Measurements from ENCODE around the gene LRMDA. TPM values are rescaled to one million over a fixed set of nuclear protein-coding genes. Genes with fewer than 3 reads are reported as not detected.

The LRMDA gene
- total RNA-seq, 2 experiments from 2014 or later = not detected

DNA sequence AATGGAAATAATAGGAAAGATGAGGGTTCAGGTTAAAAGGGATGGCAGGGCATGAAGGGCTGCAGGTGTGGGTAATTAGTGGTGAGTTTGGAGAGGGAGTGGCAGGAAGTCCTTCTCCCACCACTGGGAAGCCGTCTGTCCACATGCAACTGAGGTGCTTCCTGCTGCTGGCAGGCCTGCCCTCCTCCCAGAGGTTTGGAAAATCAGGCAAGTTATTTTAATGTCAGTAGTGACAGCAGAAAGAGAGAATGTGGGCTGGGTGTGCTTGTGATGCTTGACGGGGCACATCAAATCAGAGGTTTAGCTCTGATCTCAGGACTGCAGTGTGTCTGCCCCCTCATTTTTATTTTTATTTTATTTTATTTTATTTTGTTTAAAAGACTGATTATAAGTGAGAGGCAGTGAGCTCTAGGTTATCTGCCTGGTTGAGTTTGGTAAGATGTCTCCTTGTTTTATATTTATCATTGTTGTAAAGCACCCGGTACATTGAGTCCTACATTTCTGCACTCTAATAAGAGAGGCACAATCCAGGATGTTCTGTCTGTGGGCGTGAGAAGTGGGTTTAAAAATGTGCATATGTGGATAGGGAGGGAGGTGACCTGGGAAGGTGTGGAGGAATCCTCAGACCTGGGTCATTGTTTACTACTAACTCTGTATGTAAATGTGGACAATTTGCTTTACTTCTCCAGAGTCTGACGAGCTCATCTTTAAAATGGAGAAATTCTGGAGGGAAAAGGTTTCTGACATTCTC lies 504.4 kb downstream of the LRMDA start:
- H3K27ac Mint-ChIP-seq = no peak overlapping the region
- Histone ChIP-seq H3K4me1 (ENCODE audit: insufficient read depth, low read length) (no peaks in the 10 kb centered on the region), H3K4me3 (ENCODE audit: low read length) (no peak overlapping the region), H3K27ac (ENCODE audit: low read depth in 1 of 2, low read length in 2 of 2) (no peak overlapping the region), H3K27me3 (ENCODE audit: control insufficient read depth in 1 of 2, insufficient read depth in 2 of 2, low read length in 2 of 2) (no peaks in the 10 kb centered on the region), H3K9me3 (ENCODE audit: control insufficient read depth in 1 of 2, insufficient read depth in 1 of 2, low read length in 2 of 2) (no peaks in the 10 kb centered on the region), H3K36me3 (ENCODE audit: insufficient read depth, low read length) (no peaks in the 10 kb centered on the region)
- ChIA-PET CTCF (no interaction called here), POLR2A (no interaction called here)
- no peak overlapping the region for H3K4me3 Mint-ChIP-seq
- ATAC-seq (ENCODE audit: poor library complexity) = no peak
- peaks cover 18% of the 10 kb centered on the region for H3K27me3 Mint-ChIP-seq
- no peaks in the 10 kb centered on the region for H3K36me3 Mint-ChIP-seq (ENCODE audit: low read depth)
- TF ChIP-seq CTCF (IDR thresholded peaks at IDR 0.05) = no peak
- no peak for DNase-seq
- intact Hi-C loops (cut with DNase I, micrococcal nuclease) = no loop called here
- no peaks in the 10 kb centered on the region for H3K4me1 Mint-ChIP-seq (ENCODE audit: low read depth)
- H3K9me3 Mint-ChIP-seq = no peaks in the 10 kb centered on the region

- ChIA-PET CTCF (no interaction called here), POLR2A (no interaction called here)
- intact Hi-C loops (cut with DNase I, micrococcal nuclease) = no loop called here
- Mint-ChIP-seq H3K4me3 (no peak overlapping the region), H3K36me3 (ENCODE audit: low read depth) (no peaks in the 10 kb centered on the region), H3K27ac (no peak overlapping the region), H3K4me1 (ENCODE audit: low read depth) (no peaks in the 10 kb centered on the region), H3K9me3 (no peaks in the 10 kb centered on the region), H3K27me3 (peaks cover 18% of the 10 kb centered on the region)
- Histone ChIP-seq H3K27me3 (ENCODE audit: control insufficient read depth in 1 of 2, insufficient read depth in 2 of 2, low read length in 2 of 2) (no peaks in the 10 kb centered on the region), H3K4me1 (ENCODE audit: insufficient read depth, low read length) (no peaks in the 10 kb centered on the region), H3K36me3 (ENCODE audit: insufficient read depth, low read length) (no peaks in the 10 kb centered on the region), H3K4me3 (ENCODE audit: low read length) (no peak overlapping the region), H3K27ac (ENCODE audit: low read depth in 1 of 2, low read length in 2 of 2) (no peak overlapping the region), H3K9me3 (ENCODE audit: control insufficient read depth in 1 of 2, insufficient read depth in 1 of 2, low read length in 2 of 2) (no peaks in the 10 kb centered on the region)
- ATAC-seq (ENCODE audit: poor library complexity) (no peak), DNase-seq (no peak)
- no peak for TF ChIP-seq CTCF (IDR thresholded peaks at IDR 0.05)
Observed at GRCh38 chr10:75936841-75937240, 505.4 kb downstream of the LRMDA start.

- H3K36me3 Mint-ChIP-seq (ENCODE audit: low read depth) = no peaks in the 10 kb centered on the region
- POLR2A ChIA-PET = no interaction called here
Observed at GRCh38 chr10:75937823-75938222, 506.4 kb downstream of the LRMDA start.

More at GRCh38 chr10:75937823-75938222, 506.4 kb downstream of the LRMDA start:
- Mint-ChIP-seq H3K4me1 (ENCODE audit: low read depth) (no peaks in the 10 kb centered on the region), H3K27me3 (peaks cover 10% of the 10 kb centered on the region), H3K27ac (no peak overlapping the region), H3K4me3 (no peak overlapping the region), H3K9me3 (no peaks in the 10 kb centered on the region)
- TF ChIP-seq CTCF (IDR thresholded peaks at IDR 0.05) = no peak
- no peak overlapping the region for H3K4me3 ChIP-seq (ENCODE audit: low read length)
- H3K27me3 ChIP-seq (ENCODE audit: control insufficient read depth in 1 of 2, insufficient read depth in 2 of 2, low read length in 2 of 2) = no peaks in the 10 kb centered on the region
- no peak overlapping the region for H3K27ac ChIP-seq (ENCODE audit: low read depth in 1 of 2, low read length in 2 of 2)
- CTCF ChIA-PET = no interaction called here
- ATAC-seq (ENCODE audit: poor library complexity) (no peak), DNase-seq (no peak)
- no peaks in the 10 kb centered on the region for H3K9me3 ChIP-seq (ENCODE audit: control insufficient read depth in 1 of 2, insufficient read depth in 1 of 2, low read length in 2 of 2)
- H3K36me3 ChIP-seq (ENCODE audit: insufficient read depth, low read length) = no peaks in the 10 kb centered on the region
- intact Hi-C loops (cut with DNase I, micrococcal nuclease) = no loop called here
- H3K4me1 ChIP-seq (ENCODE audit: insufficient read depth, low read length) = no peaks in the 10 kb centered on the region
